ENCODE results near the gene THAP12. TPM values are rescaled to one million over a fixed set of nuclear protein-coding genes. Genes with fewer than 3 reads are reported as not detected.

Gene THAP12
- total and polyA plus RNA-seq, 10 of the 15 experiments (the other 5 are each of a cell fraction or from before 2014, with no cell fraction given), result 12.6 to 45.6 (median 22.3) TPM

GRCh38 chr11:76388408-76388807 lies 7.5 kb upstream of the THAP12 start:
- CTCF ChIA-PET, result no interaction called here
- intact Hi-C loops (cut with micrococcal nuclease; ENCODE audit: unreplicated experiment), result no loop called here
- Histone ChIP-seq H3K9ac (ENCODE audit: control insufficient read depth, insufficient read depth, low read length) (no peak overlapping the region), H3K4me1 (ENCODE audit: control insufficient read depth, insufficient read depth, low read length) (no peaks in the 10 kb centered on the region), H3K4me3 (no peak overlapping the region), H2AFZ (ENCODE audit: control insufficient read depth, low read depth, low read length) (no peak overlapping the region), H3K36me3 (ENCODE audit: control insufficient read depth in 2 of 2, insufficient read depth in 2 of 2, low read length in 1 of 2) (no peaks in the 10 kb centered on the region), H4K20me1 (ENCODE audit: control insufficient read depth, insufficient read depth) (no peaks in the 10 kb centered on the region), H3K27me3 (replicated peaks in 1 of 2; ENCODE audit: control insufficient read depth in 2 of 2, insufficient read depth in 2 of 2, low read length in 1 of 2) (no peaks in the 10 kb centered on the region), H3K27ac (ENCODE audit: control insufficient read depth, insufficient read depth) (no peak overlapping the region), H3K79me2 (ENCODE audit: control insufficient read depth, insufficient read depth, low read length) (no peaks in the 10 kb centered on the region), H3K9me3 (replicated peaks; ENCODE audit: control insufficient read depth, insufficient read depth, low read length) (no peaks in the 10 kb centered on the region), H3K4me2 (ENCODE audit: control insufficient read depth, insufficient read depth) (no peak overlapping the region)
- FAIRE-seq, result no peak
- BruUV-seq (replicated peaks), result no TSS peak
- ATAC-seq, result no peak
- POLR2A ChIA-PET, result no interaction called here
- TF ChIP-seq SUPT20H (IDR thresholded peaks at IDR 0.05; ENCODE audit: borderline replicate concordance, control insufficient read depth, low read depth, low read length) (no peak), IRF5 (IDR thresholded peaks at IDR 0.05; ENCODE audit: borderline replicate concordance) (no peak), CHD4 (IDR thresholded peaks at IDR 0.05) (no peak), ATF7 (IDR thresholded peaks at IDR 0.05; ENCODE audit: low read depth) (no peak), FOXK2 (IDR thresholded peaks at IDR 0.05) (no peak), POLR2AphosphoS5 (IDR thresholded peaks at IDR 0.05; ENCODE audit: low read length) (no peak), HSF1 (IDR thresholded peaks at IDR 0.05; ENCODE audit: low read depth, low read length) (no peak), SMAD5 (IDR thresholded peaks at IDR 0.05; ENCODE audit: low read depth) (no peak), NFYA (IDR thresholded peaks at IDR 0.05; ENCODE audit: borderline replicate concordance, low read depth, low read length) (no peak), BCL11A (IDR thresholded peaks at IDR 0.05; ENCODE audit: low read depth, low read length) (no peak), RAD51 (IDR thresholded peaks at IDR 0.05) (no peak), YBX1 (IDR thresholded peaks at IDR 0.05) (no peak)
- in situ Hi-C loops (cut with MboI), result no loop called here
- RAD21 ChIA-PET (ENCODE audit: unreplicated experiment), result interaction anchor here (1.1 kb wide), 1 partner anchor 181 kb away, joined by 3 read pairs; no protein-coding TSS in a partner anchor
- 86% methylated on average over 2 of the region's 2 CpGs for WGBS (ENCODE audit: insufficient coverage, insufficient replicate concordance, low lambda C conversion rate, missing lambda C conversion rate)
- no peak for DNase-seq (ENCODE audit: low read depth, low spot score)
- SMC1A ChIA-PET (ENCODE audit: uncharacterized antibody, unreplicated experiment), result interaction anchor here (0.8 kb wide), 1 partner anchor 37 kb away, joined by 3 read pairs; no protein-coding TSS in a partner anchor

Data from GM12878 (cell line).